Heart left ventricle (tissue), 16 donors: Measurements from ENCODE around the gene ZNF784. TPM values are rescaled to one million over a fixed set of nuclear protein-coding genes. Genes with fewer than 3 reads are reported as not detected.

Experiments used
- ATAC-seq, 4 donors: fragments of 200-7000 bp; cut with Tn5 transposase; one replicate each; pipeline ENCODE4 v1.9.1; 2020 to 2022; ENCODE audit warnings: moderate library complexity in 4 of 4, mild to moderate bottlenecking in 3 of 4, moderate number of reproducible peaks in 1 of 4
- DNase-seq, 5 donors: peaks; one replicate each; pipeline ENCODE4 v3.0.0-alpha.2; 2020
- H3K27ac ChIP-seq, 12 donors: fragments of 200-600 bp; sonication (generic) in 4 of 12; one replicate each; pipeline versions ENCODE4 v1.5.0 to v1.8.0; 2016 to 2022; ENCODE audit warnings: mild to moderate bottlenecking in 2 of 12
- H3K27me3 ChIP-seq, 9 donors: fragments of 200-600 bp; sonication (generic) in 2 of 9; one replicate each; pipeline versions ENCODE4 v1.5.1 to v1.8.0; 2016 to 2022; ENCODE audit warnings: mild to moderate bottlenecking in 3 of 9
- H3K36me3 ChIP-seq, 9 donors: fragments of 200-600 bp; sonication (generic) in 2 of 9; one replicate each; pipeline versions ENCODE4 v1.5.0 to v1.8.0; 2018 to 2022; ENCODE audit warnings: mild to moderate bottlenecking in 2 of 9
- H3K4me1 ChIP-seq, 12 donors: fragments of 200-600 bp; sonication (generic) in 4 of 12; one replicate each; pipeline versions ENCODE4 v1.5.0 to v1.8.0; 2016 to 2022; ENCODE audit warnings: mild to moderate bottlenecking in 3 of 12
- H3K4me3 ChIP-seq, 12 donors: fragments of 200-600 bp; sonication (generic) in 4 of 12; one replicate each; pipeline versions ENCODE4 v1.5.0 to v1.8.0; 2017 to 2022; ENCODE audit warnings: mild to moderate bottlenecking in 9 of 12, moderate library complexity in 4 of 12
- H3K9me3 ChIP-seq, 12 donors: fragments of 200-600 bp; sonication (generic) in 4 of 12; one replicate each; pipeline versions ENCODE4 v1.5.0 to v1.8.0; 2016 to 2022; ENCODE audit warnings: mild to moderate bottlenecking in 1 of 12
- POLR2A ChIP-seq, 2 donors: fragments of 450-650 bp; IDR thresholded peaks; one replicate each; pipeline ENCODE4 v1.6.1; 2017; ENCODE audit warnings: antibody characterized with exemption in 2 of 2, mild to moderate bottlenecking in 2 of 2, moderate library complexity in 2 of 2
- WGBS, 4 donors: extraction: QIAGEN DNeasy Blood & Tissue Kit in 2 of 4; methylation state at CpG; one replicate each; pipeline versions ENCODE4 v1.1.5 to v1.1.7; 2013 to 2018; 5-methylcytosine and 5-hydroxymethylcytosine counted together
- intact Hi-C, 10 donors: fragments of 100-400 bp; cut with DNase I; formaldehyde crosslinking; loops; one replicate each; pipeline versions ENCODE4 v1.11.1 to v1.14.2; 2022
- polyA plus RNA-seq, 2 donors: library from polyadenylated mRNA; stranded (reverse); fragments of 200-250 nt; gene quantifications; one replicate each; pipeline ENCODE4 v1.2.3, GENCODE V29; 2013
- total RNA-seq, 9 donors: library from RNA; depleted of rRNA in 2 of 9; stranded (reverse); fragments of >200 nt in 2 of 9; fragmentation: NEBNext Ultra II Directional in 3 of 9; extraction: Animal tissue kit (Norgen Biotek cat#: 25700) in 3 of 9; gene quantifications; one replicate each; pipeline versions ENCODE4 v1.1.0 to v1.2.4, GENCODE V29; 2016 to 2023
- TF ChIP-seq, protein P1 (sequence below), 12 donors: fragments of 200-600 bp; sonication (generic) in 4 of 12; IDR thresholded peaks; one replicate each; pipeline versions ENCODE4 v1.5.0 to v1.8.0; 2018 to 2022; ENCODE audit warnings: antibody characterized with exemption in 12 of 12, mild to moderate bottlenecking in 5 of 12
- donor health status: ischemic (EF 13 %, LVEDD 7.1; RV severe dilation, severe dysfunction).
- donor health status: healthy with polysubstance abuse.
- donor health status: DM: no; HTN: yes; CAD: no.
- donor health status: DM: no; HTN: no; CAD: no.
- donor health status: ischemic (EF 25% LVEDD 6.9; RV normal size, moderate dysfunction).
- donor health status: ischemic (EF 25% LVEDD 5.7; RV mildly dilated, moderate dysfunction).
- donor health status: healthy.
- donor health status: DM: yes; HTN: yes; CAD: no.
- donor health status: ischemic (EF 35%, LVEDD 5.7; RV mildly dilated, moderate dysfunction).
- donor health status: nonischemic (EF 11% LVEDD 7.7; RV severe dilation, severe dysfunction).
- donor health status: DM: yes; HTN: yes; CAD: no.
- donor health status: PGD.
- donor health status: ischemic (EF 29% LVEDD 5.4; RV normal size, mild dysfunction).
- donor health status: nonischemic (EF 23%, LVEDD 6.1; RV moderate dilation, normal function).

The ZNF784 gene
- total and polyA plus RNA-seq, 11 donors: 6.7 to 15.8 (median 9.2) TPM

DNA sequence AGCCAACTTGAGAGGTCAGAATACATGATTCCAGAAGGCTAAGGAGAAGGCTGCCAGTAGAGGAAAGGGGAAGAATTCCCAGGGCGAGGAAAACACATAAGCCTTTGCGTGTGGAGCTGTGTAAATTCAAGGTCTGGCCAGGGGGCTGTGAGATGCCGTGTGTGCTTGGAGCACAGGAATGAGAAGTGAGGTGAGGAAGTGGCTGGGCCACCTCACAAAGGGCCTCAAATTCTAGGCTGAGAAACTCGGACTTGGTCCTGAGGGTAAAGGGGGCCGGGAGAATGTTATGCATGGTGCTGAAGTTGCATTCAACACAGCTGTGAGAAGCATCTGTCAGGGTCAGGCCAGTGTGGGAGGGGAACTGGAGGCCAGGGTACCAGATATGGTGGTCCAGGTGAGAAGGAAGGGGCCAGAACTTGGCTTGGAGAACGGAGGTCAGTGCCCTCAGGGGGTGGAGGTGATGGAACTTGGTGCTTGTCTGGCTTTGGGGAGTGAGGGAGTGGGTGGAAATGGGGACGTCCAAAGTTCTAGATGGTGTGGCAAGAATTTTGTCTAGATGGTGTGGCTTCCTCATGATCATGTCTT is 11.6 kb upstream of the ZNF784 start:
- intact Hi-C loops: loop anchor here in 3 of 10 donors (2.0 to 10.0 kb wide), 3 partner anchors 17 to 251 kb away; partner anchors contain the start of genes RPL28 (in 1 of the 3) and TMEM238 (in 1 of the 3)
- no peak for DNase-seq
- no peak for ATAC-seq
- peaks cover 9 to 69% (median 38%) of the 10 kb centered on the region in 12 donors for H3K4me1 ChIP-seq
- TF ChIP-seq, protein P1, sequence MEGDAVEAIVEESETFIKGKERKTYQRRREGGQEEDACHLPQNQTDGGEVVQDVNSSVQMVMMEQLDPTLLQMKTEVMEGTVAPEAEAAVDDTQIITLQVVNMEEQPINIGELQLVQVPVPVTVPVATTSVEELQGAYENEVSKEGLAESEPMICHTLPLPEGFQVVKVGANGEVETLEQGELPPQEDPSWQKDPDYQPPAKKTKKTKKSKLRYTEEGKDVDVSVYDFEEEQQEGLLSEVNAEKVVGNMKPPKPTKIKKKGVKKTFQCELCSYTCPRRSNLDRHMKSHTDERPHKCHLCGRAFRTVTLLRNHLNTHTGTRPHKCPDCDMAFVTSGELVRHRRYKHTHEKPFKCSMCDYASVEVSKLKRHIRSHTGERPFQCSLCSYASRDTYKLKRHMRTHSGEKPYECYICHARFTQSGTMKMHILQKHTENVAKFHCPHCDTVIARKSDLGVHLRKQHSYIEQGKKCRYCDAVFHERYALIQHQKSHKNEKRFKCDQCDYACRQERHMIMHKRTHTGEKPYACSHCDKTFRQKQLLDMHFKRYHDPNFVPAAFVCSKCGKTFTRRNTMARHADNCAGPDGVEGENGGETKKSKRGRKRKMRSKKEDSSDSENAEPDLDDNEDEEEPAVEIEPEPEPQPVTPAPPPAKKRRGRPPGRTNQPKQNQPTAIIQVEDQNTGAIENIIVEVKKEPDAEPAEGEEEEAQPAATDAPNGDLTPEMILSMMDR (IDR thresholded peaks at IDR 0.05): no peak
- no peak for TF ChIP-seq POLR2A (IDR thresholded peaks at IDR 0.05)
- 69 to 71% (median 70%) methylated on average over 7 of the region's 7 CpGs for WGBS, 4 donors
- H3K27ac ChIP-seq: peak overlapping the region in 11 of 12 donors; percentile 93 to 99 (median 97)
- peak overlapping the region; percentile 75 to 100 (median 98) for H3K4me3 ChIP-seq
- H3K9me3 ChIP-seq: no peaks in the 10 kb centered on the region
- no peaks in the 10 kb centered on the region for H3K27me3 ChIP-seq
- peaks cover 0 to 6% (median 0%) of the 10 kb centered on the region in 9 donors for H3K36me3 ChIP-seq

- no peaks in the 10 kb centered on the region for H3K9me3 ChIP-seq
- TF ChIP-seq POLR2A (IDR thresholded peaks at IDR 0.05): no peak
- TF ChIP-seq, protein P1 (IDR thresholded peaks at IDR 0.05): no peak
- DNase-seq: no peak
- peaks cover 0 to 6% (median 0%) of the 10 kb centered on the region in 9 donors for H3K36me3 ChIP-seq
- intact Hi-C loops: loop anchor here in 3 of 10 donors (2.0 to 10.0 kb wide), 3 partner anchors 17 to 251 kb away; partner anchors contain the start of genes RPL28 (in 1 of the 3) and TMEM238 (in 1 of the 3)
- ATAC-seq: no peak
- H3K4me3 ChIP-seq: peak overlapping the region; percentile 75 to 100 (median 98)
- H3K4me1 ChIP-seq: peaks cover 9 to 65% (median 35%) of the 10 kb centered on the region in 12 donors
- H3K27ac ChIP-seq: peak overlapping the region; percentile 88 to 99 (median 97)
- no peaks in the 10 kb centered on the region for H3K27me3 ChIP-seq
- WGBS, 4 donors: 6 to 16% (median 11%) methylated on average over 9 of the region's 9 CpGs
These were observed 11.0 kb upstream of the ZNF784 start for GRCh38 chr19:55635334-55635717.

DNA sequence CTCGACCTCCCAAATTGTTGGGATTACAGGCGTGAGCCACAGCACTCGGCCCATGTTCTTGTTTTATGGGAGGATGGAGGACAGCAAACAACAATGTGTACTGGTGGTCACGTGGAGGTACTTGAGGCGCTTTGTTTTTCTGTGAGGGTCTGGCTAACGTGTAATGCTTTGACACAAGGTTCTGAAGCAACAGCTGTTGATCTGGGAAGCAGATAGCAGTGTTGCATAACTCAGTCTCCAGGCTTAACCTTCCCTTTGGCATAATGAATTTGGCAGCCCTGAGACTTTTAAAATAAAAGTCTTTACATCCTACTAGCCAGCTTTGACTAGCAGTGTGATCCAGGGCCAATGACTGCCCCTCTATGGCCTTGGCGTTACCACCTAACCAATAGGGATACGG is 9.5 kb upstream of the ZNF784 start:
- TF ChIP-seq, protein P1 (IDR thresholded peaks at IDR 0.05): no peak
- TF ChIP-seq POLR2A (IDR thresholded peaks at IDR 0.05): no peak
- Histone ChIP-seq H3K9me3 (no peaks in the 10 kb centered on the region), H3K4me1 (peaks cover 6 to 50% (median 24%) of the 10 kb centered on the region in 12 donors), H3K27me3 (no peaks in the 10 kb centered on the region), H3K4me3 (no peak overlapping the region), H3K36me3 (peaks cover 0 to 6% (median 0%) of the 10 kb centered on the region in 9 donors), H3K27ac (peak overlapping the region in 5 of 12 donors; percentile 93 to 98 (median 96))
- 77 to 88% (median 80%) methylated on average over 8 of the region's 8 CpGs for WGBS, 4 donors
- DNase-seq (no peak), ATAC-seq (no peak)
- intact Hi-C loops: loop anchor here in 8 of 10 donors (2.0 to 10.0 kb wide), 14 partner anchors 19 to 249 kb away; partner anchors contain the start of genes C19orf85 (in 1 of the 8), FIZ1 (in 1 of the 8), ISOC2 (in 1 of the 8) and RPL28 (in 1 of the 8)

DNA sequence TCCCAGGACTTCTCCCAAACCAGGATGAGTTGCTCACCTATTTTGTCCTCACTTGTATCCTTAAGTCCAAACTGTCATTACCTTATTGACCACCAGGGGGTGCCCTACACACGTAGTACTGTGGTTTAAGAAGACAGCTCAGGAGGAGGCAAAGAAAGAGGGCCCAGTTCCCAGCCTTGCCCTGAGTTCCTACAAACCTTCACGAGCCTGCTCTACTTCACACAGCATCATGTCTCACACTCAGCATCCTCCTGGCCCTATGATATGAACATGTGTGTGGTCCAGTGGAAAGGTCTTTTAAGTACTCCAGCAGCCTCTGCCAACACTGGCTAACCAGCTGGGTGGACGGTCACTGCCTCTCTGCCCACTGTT is 8.1 kb upstream of the ZNF784 start:
- Histone ChIP-seq H3K9me3 (no peaks in the 10 kb centered on the region), H3K36me3 (no peaks in the 10 kb centered on the region), H3K27ac (peak overlapping the region in 1 of 12 donors; percentile 67), H3K4me3 (no peak overlapping the region), H3K4me1 (peaks cover 6 to 40% (median 22%) of the 10 kb centered on the region in 12 donors), H3K27me3 (no peaks in the 10 kb centered on the region)
- TF ChIP-seq POLR2A (IDR thresholded peaks at IDR 0.05): no peak
- TF ChIP-seq, protein P1 (IDR thresholded peaks at IDR 0.05): peak; percentile 78 to 97 (median 86)
- DNase-seq: peak; percentile 42 to 86 (median 83)
- ATAC-seq: peak; percentile 16 to 62 (median 58)
- 20 to 30% (median 28%) methylated on average over 3 of the region's 3 CpGs for WGBS, 4 donors
- intact Hi-C loops: loop anchor here in 9 of 10 donors (1.0 to 10.0 kb wide), 14 partner anchors 28 to 248 kb away; partner anchors contain the start of genes C19orf85 (in 1 of the 9), FIZ1 (in 1 of the 9), ISOC2 (in 1 of the 9) and RPL28 (in 1 of the 9)
